Non-pigmented ciliary epithelial cell (primary cell): ENCODE data around the gene ZMYM1.
"Not testable (repeated sequence)": the region's sequence is repeated elsewhere in the genome, so short reads cannot be mapped to it uniquely, and the experiment has no call there.

Experiments used
- DNase-seq: peaks from one replicate; pipeline ENCODE4 v3.0.0-alpha.2; 2010; ENCODE audit warnings: low read depth

Gene ZMYM1

DNA sequence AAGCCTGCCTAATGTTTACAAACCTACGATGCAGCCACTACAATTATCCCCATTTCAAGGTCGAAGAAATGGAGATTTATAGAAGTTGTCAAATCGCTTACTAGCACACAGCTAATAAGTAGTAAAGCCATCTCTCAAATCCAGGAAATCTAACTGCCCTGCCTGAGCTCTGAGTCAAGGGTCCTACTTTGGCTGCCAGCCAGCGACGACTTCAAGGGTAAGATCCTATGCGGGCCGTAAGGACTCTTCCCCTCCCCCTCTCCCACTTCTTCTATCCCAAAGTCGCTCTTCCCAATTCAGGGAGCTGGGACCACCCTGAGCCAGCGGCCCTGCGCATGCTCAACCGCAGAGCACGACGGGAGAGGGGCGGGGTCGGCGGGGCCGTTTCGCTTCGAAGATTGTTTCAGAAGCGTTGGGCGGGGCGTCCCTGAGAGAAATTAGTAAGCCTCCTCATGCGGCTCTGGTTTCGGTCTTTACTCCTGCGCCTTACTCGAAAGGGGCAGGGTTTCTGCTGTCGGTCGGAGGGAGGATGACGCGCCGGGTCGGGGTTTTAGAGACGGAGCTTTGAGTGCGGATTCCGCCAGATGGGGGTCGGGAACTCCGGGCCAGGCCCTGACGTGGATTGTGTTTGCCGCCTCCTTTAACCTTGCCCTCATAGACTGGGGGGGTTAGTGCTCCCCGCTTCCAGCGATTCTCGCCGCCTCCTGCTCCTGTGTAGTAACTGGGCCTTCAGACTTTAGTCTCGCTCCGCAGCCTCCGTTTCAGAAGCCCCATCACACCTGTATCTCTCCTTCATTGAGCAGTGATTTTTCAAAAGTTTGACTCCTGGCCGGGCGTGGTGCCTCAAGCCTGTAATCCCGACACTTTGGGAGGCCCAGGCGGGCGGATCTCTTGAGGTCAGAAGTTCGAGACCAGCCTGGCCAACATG lies at the start of gene ZMYM1:
ZMYM1 (plus strand) TSS at position 383 of the 928 bp plus-strand sequence. CDS start 14,603 bp downstream, outside the sequence.
- peak; percentile 37 for DNase-seq

DNA sequence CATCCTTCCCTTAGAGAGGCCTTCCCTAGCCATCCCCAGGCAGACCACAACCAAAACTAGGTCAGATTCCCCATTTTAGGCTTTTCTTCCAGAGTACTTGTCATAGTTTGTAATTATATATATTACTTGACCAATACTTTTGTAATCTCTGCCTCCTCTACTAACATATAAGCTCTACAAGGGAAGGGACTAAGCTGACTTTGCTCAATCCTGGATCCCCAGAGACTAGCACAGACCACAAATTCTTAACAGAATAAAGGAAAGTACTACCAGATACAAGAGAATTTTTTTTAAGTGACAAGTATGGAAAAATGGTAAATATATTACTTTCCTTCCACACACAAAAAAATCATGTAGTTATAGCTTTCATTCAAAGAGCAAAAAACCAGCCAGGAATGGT lies 49.4 kb upstream of the ZMYM1 start:
- DNase-seq = no peak

GRCh38 chr1:35030338-35030737 lies 48.8 kb upstream of the ZMYM1 start:
- DNase-seq = no peak

DNA sequence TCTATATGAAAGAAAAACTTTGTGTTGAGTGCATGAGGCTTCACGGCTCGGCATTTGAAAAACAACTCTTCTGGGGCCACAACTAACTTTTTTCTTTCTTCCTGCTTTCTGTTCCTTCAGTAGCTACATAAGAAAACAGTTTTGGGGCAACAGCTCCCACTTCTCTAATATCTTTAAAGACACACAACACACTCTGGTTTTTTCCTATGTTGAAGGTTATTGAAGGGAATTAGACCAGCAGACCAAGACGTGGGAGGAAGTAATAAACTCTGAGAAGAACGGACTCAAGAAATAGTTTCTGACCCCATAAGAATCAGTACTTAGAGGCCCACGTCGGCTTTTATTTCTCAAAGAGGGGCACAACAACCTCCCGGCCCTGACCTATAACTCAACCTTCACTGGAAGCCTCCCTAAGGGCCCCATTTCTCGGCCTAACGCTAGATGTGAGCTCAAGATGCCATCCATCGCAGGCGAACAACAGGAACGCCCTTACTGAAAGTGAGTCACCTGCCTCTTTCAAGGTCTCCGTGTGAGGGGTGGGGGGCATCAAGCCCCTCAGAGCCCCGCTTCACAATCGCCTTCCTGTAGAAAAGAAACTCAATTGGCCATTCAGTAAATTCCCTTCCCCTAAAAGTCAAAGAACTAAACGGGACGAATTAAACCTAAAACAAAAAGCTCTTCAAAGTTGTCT lies 48.3 kb upstream of the ZMYM1 start:
- DNase-seq = no peak

DNA sequence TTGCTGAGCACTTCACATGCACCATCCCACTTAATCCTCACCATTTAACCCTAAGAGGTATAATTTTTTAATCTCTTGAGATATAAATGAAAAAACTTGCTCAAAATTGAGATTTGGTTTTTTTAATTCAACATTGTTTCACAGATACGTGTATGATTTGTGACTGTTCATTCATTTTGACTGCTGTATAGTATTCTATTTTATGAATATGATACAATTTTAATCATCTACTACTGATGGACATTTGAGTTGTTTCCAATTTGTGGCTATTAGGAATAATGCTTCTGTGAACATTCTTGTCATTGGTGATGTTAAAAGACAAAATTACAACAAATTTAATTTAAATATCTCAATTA lies 46.8 kb upstream of the ZMYM1 start:
- DNase-seq = no peak

- no peak for DNase-seq
These were observed 45.8 kb upstream of the ZMYM1 start for GRCh38 chr1:35033346-35033745.

DNA sequence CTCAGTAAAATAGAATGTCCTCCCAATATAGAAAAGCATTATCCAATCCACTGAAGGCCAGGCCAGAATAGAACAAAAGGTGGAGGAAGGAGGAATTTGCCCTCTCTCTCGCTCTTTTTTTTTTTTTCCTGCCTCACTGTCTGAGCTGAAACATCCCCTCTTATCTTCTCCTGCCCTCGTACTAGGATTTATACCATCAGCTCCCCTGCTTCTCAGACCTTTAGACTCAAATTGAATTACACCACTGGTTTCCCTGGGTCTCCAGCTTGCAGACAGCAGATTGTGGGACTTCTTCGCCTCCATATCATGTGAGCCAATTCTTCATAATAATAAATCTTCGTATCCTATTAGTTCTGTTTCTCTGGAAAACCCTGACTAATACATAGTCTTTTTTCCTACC lies 42.6 kb upstream of the ZMYM1 start:
- DNase-seq = no peak

DNA sequence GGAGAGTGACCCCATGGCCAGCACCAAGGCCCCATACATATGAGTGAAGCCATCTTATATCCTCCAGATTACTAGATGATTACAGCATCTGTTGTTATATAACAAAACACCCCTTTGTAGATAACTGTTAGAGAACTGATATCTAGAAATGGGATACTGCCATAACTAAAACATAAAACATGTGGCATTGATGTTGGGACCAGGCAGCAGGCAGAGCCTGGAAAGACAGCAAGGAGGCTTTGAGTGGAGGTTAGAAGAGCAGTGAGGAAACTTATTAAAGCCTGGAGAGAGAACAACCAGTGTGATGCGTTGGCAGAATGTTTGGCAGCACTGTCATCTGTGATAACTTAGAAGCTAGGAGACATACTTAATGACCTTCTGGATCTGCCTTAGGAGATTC lies 42.0 kb upstream of the ZMYM1 start:
- no peak for DNase-seq

GRCh38 chr1:35038723-35039122 lies 40.5 kb upstream of the ZMYM1 start:
- DNase-seq = no peak

GRCh38 chr1:35043498-35043897 lies 35.7 kb upstream of the ZMYM1 start:
- DNase-seq = no peak

- DNase-seq = no peak
These were observed 34.8 kb upstream of the ZMYM1 start for GRCh38 chr1:35044431-35044830.

- DNase-seq = no peak
These were observed 32.5 kb upstream of the ZMYM1 start for GRCh38 chr1:35046730-35047129.

DNA sequence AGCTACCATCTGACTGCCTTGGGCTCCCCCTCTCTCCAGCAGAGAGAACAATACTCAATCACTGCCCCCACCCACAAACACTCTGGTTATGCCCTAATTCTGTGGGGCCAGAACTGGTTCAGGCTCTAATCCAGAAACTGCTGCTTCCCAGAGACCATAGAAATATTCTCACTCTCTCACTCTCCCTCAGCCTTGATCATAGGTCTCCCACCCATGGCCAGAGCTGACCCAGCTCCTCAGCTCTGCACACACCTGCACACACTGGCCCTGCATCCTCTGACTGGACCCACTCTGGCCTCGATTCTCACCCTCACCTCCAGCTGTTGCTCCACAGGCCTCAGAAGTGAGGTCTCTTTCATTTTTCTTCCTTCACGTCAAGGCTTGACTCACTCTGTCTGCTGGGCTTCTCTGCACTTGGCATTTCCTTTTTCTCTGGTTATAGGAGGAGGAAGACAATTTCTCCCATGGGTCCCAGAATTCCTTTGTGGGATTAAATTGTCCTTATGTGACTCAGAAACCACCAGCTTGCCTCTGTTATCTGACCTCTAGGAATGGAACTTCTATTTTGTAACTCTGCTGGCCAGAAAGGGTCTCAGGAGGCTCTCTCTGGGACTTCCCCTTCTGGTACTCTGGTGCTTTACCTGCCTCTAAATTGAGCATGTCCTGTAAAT lies 31.9 kb upstream of the ZMYM1 start:
- peak; percentile 89 for DNase-seq

- no peak for DNase-seq
These were observed 30.1 kb upstream of the ZMYM1 start for GRCh38 chr1:35049116-35049515.

- DNase-seq = no peak
These were observed 25.8 kb upstream of the ZMYM1 start for GRCh38 chr1:35053433-35053832.

GRCh38 chr1:35054282-35054681 lies 24.9 kb upstream of the ZMYM1 start:
- DNase-seq = not testable (repeated sequence)

DNA sequence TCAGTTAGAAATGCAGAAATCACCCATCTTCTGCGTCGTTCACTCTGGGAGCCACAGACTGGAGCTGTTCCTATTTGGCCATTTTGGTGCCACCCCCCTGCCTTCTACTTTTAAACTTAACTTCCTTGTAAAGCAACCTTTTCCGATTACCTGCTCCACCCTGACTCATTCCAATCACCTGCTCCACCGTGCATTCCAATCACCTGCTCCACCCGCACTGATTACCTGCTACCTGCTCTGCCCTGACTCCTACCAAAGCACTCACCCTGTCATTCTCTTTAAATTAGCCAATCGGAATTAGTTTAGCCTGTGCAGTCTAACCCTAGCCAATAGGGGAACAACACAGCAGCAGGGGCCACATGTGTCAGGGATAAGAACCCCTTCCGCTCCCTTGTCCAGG lies 20.9 kb upstream of the ZMYM1 start:
- DNase-seq = not testable (repeated sequence)

DNA sequence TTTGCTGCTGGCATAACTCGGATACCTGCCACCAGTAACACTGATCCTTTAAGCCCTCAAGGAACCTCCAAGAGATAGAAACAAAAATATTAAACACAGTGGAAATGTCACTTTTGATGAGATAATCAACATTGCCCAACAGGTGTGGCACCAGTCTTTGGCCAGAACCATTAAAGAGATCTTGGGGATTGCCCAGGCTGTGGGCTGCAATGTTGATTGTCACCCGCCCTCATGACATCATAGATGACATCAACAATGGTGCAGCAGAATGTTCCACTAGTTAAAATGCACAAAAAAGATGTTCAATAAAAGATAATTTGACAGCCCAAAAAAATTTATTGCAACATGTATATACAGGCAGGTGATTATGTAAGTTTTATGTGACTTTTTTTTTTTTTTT lies 20.2 kb upstream of the ZMYM1 start:
- no peak for DNase-seq

DNA sequence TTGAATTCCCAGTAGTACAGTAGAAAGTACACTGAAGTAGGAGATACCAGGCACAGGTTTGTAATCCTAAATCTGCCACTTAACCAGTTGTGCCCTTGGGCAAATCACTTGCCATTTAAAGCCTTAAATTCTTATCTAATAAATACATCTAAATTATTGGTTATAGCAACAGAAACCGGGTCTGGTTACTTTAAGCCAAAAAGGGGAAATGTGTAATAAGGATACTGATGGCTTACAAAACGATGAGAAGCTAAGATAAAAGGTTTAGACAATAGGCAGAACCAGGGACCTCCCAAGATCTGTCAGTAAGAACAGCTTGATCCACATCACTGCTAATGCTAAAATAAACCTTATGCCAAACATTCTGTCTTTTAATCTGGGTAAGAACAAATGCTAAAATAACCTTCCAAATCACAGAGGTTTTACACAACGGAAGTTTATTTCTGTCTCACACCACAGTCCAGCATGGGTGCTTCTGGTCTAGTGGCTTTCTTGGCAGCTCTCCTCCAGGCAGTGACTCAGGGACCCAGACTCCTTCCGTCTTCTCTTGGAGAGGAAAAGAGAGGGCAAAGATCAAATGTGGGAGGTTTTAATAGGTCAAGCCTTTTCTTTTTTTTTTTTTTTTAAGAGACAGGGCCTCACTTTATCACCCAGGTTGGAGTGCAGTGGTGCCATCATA lies 16.5 kb upstream of the ZMYM1 start:
- no peak for DNase-seq

DNA sequence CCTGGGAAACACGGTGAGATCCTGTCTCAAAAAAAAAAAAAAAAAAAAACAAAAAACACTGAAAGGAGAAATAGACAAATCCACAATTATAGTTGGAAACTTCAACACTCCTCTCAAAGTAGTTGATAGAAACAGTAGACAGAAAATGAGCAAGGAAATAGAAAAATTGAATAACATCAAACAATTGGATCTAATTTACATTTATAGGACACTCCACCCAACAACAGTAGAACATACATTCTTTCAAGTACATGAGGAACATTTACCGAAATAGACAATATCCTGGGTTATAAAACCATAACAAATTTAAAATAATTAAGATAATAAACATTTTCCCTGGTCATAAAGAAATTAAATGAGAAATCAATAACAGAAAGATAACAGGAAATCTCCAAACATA lies 14.9 kb upstream of the ZMYM1 start:
- DNase-seq = no peak

GRCh38 chr1:35069746-35070145 lies 9.4 kb upstream of the ZMYM1 start:
- no peak for DNase-seq

- DNase-seq = no peak
These were observed 5.8 kb upstream of the ZMYM1 start for GRCh38 chr1:35073265-35073811.
